Testis (tissue), 3 donors: ENCODE measurements around the gene TRMT61A. TPM values are rescaled to one million over a fixed set of nuclear protein-coding genes. Genes with fewer than 3 reads are reported as not detected.
A peak's percentile ranks its signal among the peaks of the same experiment; 100 is the strongest.

Source experiments
- DNase-seq: peaks from one replicate; pipeline ENCODE4 v3.0.0-alpha.2; 2019
- H3K27ac ChIP-seq, 2 donors: fragments of 200-600 bp; sonication (generic); one replicate each; pipeline ENCODE4 v1.5.1; 2019
- H3K27me3 ChIP-seq: fragments of 200-600 bp; sonication (generic); one replicate; pipeline ENCODE4 v1.5.1; 2019
- H3K36me3 ChIP-seq: fragments of 200-600 bp; sonication (generic); one replicate; pipeline ENCODE4 v1.5.1; 2017; ENCODE audit warnings: low read depth; ENCODE audit errors: missing control alignments
- H3K4me1 ChIP-seq: fragments of 200-600 bp; sonication (generic); one replicate; pipeline ENCODE4 v1.5.1; 2019
- H3K4me3 ChIP-seq, 2 donors: fragments of 200-600 bp; sonication (generic); one replicate each; pipeline ENCODE4 v1.5.1; 2017 to 2019
- H3K9me3 ChIP-seq: fragments of 200-600 bp; sonication (generic); one replicate; pipeline ENCODE4 v1.5.1; 2017
- POLR2A ChIP-seq: fragments of 450-650 bp; IDR thresholded peaks from one replicate; pipeline ENCODE4 v1.6.1; 2017; ENCODE audit warnings: antibody characterized with exemption, mild to moderate bottlenecking, moderate library complexity
- WGBS, 2 donors: methylation state at CpG; one replicate each; pipeline ENCODE4 v1.1.5; 2018; 5-methylcytosine and 5-hydroxymethylcytosine counted together
- intact Hi-C: fragments of 100-400 bp; cut with DNase I; formaldehyde crosslinking; loops from one replicate; pipeline ENCODE4 v1.15.1; 2023; ENCODE audit warnings: low total_unique reads
- polyA plus RNA-seq: library from polyadenylated mRNA; stranded (reverse); fragments of 350-450 nt; fragmentation: Illumina TruSeq; extraction: RNeasy Lipid Tissue Mini Kit (QIAGEN cat#74804); gene quantifications from one replicate; pipeline ENCODE4 v1.2.3, GENCODE V29; 2014; ENCODE audit warnings: low read depth, low replicate concordance; ENCODE audit not compliant: insufficient read depth
- total RNA-seq, 2 donors: library from RNA; depleted of rRNA; stranded (reverse); fragments of >200 nt; gene quantifications; one replicate each; pipeline ENCODE4 v1.2.3, GENCODE V29; 2016
- TF ChIP-seq, protein P1 (sequence below), 3 experiments: fragments of 450-650 bp in 2 of 3; fragments of 200-600 bp in 1 of 3; sonication (generic) in 1 of 3; IDR thresholded peaks; one replicate each; pipeline ENCODE4 v1.5.1; 2016 to 2019; ENCODE audit warnings: antibody characterized with exemption in 3 of 3, mild to moderate bottlenecking in 2 of 3, moderate library complexity in 1 of 3

The TRMT61A gene
- total and polyA plus RNA-seq, 3 donors from 2014 or later, result 12.1 to 29.8 (median 19.1) TPM

DNA sequence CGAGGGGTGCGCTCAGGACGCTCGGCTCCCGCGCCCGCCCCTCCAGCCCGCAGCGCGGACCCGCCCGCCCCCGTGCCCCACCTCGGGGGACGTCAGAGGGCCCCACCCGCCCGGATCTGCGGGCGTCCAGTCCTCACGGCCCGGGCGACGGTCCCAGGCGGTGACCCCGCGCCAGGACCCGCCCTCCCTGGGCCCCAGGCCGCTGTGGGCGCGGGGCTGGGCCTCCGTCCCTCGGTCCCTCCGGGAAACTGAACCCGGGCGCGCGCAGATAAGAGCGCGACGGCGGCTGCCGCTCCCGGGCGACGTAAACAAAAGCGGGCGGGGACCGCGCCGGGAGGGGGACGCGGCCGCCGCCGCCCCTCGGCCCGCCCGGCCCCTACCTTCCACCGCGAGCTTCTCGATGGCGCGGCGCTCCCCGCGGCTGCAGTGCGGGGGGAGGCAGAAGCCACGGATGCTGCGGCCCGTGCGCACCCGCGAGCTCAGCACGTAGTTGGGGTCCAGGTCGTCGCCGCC, 7.5 kb upstream of the TRMT61A start:
- Histone ChIP-seq H3K9me3 (no peaks in the 10 kb centered on the region), H3K27me3 (no peaks in the 10 kb centered on the region), H3K4me3 (peak overlapping the region; percentile 77 to 88), H3K27ac (peak overlapping the region; percentile 94 to 95), H3K4me1 (peaks cover 61% of the 10 kb centered on the region), H3K36me3 (no peaks in the 10 kb centered on the region)
- WGBS, 2 donors, result 0% methylated on average over 15 of the region's 77 CpGs; no CpG with 5 or more reads in 1 of the 2 donors
- intact Hi-C loops, result no loop called here
- no peak for DNase-seq
- TF ChIP-seq POLR2A, result no peak
- TF ChIP-seq, protein P1, sequence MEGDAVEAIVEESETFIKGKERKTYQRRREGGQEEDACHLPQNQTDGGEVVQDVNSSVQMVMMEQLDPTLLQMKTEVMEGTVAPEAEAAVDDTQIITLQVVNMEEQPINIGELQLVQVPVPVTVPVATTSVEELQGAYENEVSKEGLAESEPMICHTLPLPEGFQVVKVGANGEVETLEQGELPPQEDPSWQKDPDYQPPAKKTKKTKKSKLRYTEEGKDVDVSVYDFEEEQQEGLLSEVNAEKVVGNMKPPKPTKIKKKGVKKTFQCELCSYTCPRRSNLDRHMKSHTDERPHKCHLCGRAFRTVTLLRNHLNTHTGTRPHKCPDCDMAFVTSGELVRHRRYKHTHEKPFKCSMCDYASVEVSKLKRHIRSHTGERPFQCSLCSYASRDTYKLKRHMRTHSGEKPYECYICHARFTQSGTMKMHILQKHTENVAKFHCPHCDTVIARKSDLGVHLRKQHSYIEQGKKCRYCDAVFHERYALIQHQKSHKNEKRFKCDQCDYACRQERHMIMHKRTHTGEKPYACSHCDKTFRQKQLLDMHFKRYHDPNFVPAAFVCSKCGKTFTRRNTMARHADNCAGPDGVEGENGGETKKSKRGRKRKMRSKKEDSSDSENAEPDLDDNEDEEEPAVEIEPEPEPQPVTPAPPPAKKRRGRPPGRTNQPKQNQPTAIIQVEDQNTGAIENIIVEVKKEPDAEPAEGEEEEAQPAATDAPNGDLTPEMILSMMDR (IDR thresholded peaks at IDR 0.05), result no peak

DNA sequence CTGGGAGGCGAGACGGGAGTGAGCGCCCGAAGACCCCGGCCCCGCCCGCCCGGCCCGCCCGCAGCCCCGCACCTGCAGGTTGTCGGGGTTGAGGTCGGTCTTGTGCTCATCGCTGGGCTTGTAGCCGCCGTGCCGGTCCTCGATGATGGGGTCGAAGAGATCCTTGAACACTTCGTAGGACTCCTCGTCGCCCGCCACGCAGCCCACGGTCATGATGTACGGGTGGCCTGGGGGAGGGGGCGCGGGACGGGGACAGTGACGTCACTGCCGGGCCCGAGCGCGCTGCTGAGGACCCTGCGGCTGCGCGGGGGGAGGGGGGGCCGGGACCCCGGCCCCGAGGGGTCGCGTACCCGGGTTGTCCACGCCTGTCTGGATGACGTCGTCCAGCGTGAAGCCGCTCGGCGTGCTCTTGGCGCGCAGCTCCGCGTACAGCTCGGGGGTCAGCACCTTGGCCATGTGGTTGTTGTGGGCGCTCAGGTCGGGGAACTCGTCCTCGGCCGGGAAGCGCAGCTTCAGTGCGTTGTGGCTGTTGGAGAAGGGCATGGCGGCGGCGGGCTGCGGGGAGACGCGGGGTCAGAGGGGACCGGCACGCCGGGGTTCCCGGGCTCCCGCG, 6.9 kb upstream of the TRMT61A start:
- peak overlapping the region; percentile 94 to 95 for H3K27ac ChIP-seq
- peaks cover 64% of the 10 kb centered on the region for H3K4me1 ChIP-seq
- H3K9me3 ChIP-seq, result no peaks in the 10 kb centered on the region
- no peaks in the 10 kb centered on the region for H3K27me3 ChIP-seq
- no peaks in the 10 kb centered on the region for H3K36me3 ChIP-seq
- peak overlapping the region; percentile 77 to 88 for H3K4me3 ChIP-seq
- TF ChIP-seq POLR2A, result no peak
- TF ChIP-seq, protein P1 (IDR thresholded peaks at IDR 0.05), result no peak
- intact Hi-C loops, result no loop called here
- whole genome bisulfite sequencing, 2 donors, result 1 to 2% methylated on average over 15 to 25 of the region's 74 CpGs
- no peak for DNase-seq

DNA sequence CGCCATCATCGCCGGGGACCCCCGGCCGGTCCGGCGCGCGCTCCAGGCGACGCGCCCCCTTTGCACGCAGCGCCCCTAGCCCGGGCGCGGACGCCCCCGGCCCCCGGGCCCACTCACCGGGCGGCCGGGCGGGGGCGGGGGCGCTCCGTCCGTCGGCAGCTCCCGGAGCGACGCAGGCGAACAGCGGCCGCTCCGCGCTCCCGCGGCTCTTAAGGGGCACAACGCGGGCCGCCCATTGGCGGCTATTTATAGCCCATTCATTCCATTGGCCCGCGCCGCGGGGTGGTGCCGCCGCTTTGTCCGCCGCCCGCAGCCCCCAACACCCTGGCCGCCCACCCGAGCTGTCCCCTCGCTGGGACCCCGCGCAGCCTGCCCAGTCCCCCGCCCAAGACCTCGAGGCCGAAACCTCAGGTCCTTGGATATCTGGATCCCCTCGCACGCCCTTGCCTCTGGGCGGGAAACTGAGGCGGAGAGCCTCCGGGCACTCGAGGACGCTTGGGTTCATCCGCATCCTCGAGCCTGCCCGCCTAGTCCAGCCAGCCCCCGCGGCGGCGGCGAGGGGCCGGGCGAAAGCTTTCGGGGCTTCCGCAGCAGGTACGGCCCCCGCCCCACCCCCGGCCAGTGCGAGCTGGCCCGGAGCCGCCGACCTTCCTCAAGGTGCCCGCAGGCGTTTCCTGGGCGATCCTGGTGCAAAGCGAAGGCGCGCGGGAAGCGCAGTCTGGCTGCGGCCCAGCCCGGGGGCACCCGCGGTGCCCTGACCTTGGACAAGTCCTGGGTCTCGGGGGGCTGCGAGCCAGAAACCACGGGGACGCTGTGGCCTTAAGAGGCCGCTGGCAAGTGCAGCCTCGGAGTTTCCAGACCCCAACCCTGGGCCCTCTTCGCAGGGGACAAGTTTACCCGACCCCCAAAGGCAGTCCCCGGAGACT, 6.1 kb upstream of the TRMT61A start, which contains the start of gene CKB:
Gene CKB, minus strand, starts transcription at position 182 of the 926 bp plus-strand sequence. CDS start 337 bp downstream, outside the sequence.
- TF ChIP-seq POLR2A, result no peak
- peak within 1 kb of the TSS; percentile 94 to 95 for H3K27ac ChIP-seq
- H3K9me3 ChIP-seq, result no peaks in the 10 kb centered on the region
- peak; percentile 86 for DNase-seq
- intact Hi-C loops, result no loop called here
- H3K4me3 ChIP-seq, result peak within 1 kb of the TSS; percentile 77 to 88
- peaks cover 69% of the 10 kb centered on the region for H3K4me1 ChIP-seq
- H3K36me3 ChIP-seq, result no peaks in the 10 kb centered on the region
- no peaks in the 10 kb centered on the region for H3K27me3 ChIP-seq
- 0 to 2% methylated on average over 8 to 48 of the region's 107 CpGs for WGBS, 2 donors

DNA sequence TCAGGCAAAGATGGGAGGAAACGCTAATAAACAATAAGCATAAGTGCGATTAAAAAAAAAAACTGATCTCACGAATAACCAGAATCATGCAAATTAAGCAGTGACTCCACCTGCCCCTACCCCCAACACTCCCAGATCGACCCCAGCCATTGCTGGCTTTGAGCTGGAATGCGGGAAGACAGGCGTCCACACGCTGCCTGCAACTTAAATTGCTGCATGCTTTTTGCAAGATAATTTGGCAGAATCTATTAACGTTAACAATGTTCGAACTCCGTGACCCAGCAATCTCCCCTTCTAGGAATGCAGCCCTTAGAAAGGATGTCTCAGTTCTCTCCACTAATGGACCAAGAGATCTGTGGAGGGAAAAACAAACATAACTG, 5.4 kb upstream of the TRMT61A start:
- WGBS, 2 donors, result 13 to 23% methylated on average over 8 to 10 of the region's 10 CpGs
- intact Hi-C loops, result no loop called here
- H3K4me3 ChIP-seq, result no peak overlapping the region
- H3K27ac ChIP-seq, result no peak overlapping the region
- no peak for DNase-seq
- TF ChIP-seq POLR2A, result no peak
- TF ChIP-seq, protein P1 (IDR thresholded peaks at IDR 0.05), result no peak
- peaks cover 69% of the 10 kb centered on the region for H3K4me1 ChIP-seq
- no peaks in the 10 kb centered on the region for H3K9me3 ChIP-seq
- H3K36me3 ChIP-seq, result no peaks in the 10 kb centered on the region
- H3K27me3 ChIP-seq, result no peaks in the 10 kb centered on the region
